ENCODE data around the gene KIAA1755.
A peak's percentile ranks its signal among the peaks of the same experiment; 100 is the strongest.

The KIAA1755 gene

GRCh38 chr20:38175304-38176180, 85.0 kb downstream of the KIAA1755 start:
- no peak overlapping the region for H3K4me3 ChIP-seq (ENCODE audit: control insufficient read depth, low read depth, low read length)
- TF ChIP-seq, protein P1, sequence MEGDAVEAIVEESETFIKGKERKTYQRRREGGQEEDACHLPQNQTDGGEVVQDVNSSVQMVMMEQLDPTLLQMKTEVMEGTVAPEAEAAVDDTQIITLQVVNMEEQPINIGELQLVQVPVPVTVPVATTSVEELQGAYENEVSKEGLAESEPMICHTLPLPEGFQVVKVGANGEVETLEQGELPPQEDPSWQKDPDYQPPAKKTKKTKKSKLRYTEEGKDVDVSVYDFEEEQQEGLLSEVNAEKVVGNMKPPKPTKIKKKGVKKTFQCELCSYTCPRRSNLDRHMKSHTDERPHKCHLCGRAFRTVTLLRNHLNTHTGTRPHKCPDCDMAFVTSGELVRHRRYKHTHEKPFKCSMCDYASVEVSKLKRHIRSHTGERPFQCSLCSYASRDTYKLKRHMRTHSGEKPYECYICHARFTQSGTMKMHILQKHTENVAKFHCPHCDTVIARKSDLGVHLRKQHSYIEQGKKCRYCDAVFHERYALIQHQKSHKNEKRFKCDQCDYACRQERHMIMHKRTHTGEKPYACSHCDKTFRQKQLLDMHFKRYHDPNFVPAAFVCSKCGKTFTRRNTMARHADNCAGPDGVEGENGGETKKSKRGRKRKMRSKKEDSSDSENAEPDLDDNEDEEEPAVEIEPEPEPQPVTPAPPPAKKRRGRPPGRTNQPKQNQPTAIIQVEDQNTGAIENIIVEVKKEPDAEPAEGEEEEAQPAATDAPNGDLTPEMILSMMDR (conservative IDR thresholded peaks at IDR 0.05; ENCODE audit: control insufficient read depth, insufficient read depth, low read depth, low read length), result no peak
- no peak for DNase-seq (ENCODE audit: low read depth)

DNA sequence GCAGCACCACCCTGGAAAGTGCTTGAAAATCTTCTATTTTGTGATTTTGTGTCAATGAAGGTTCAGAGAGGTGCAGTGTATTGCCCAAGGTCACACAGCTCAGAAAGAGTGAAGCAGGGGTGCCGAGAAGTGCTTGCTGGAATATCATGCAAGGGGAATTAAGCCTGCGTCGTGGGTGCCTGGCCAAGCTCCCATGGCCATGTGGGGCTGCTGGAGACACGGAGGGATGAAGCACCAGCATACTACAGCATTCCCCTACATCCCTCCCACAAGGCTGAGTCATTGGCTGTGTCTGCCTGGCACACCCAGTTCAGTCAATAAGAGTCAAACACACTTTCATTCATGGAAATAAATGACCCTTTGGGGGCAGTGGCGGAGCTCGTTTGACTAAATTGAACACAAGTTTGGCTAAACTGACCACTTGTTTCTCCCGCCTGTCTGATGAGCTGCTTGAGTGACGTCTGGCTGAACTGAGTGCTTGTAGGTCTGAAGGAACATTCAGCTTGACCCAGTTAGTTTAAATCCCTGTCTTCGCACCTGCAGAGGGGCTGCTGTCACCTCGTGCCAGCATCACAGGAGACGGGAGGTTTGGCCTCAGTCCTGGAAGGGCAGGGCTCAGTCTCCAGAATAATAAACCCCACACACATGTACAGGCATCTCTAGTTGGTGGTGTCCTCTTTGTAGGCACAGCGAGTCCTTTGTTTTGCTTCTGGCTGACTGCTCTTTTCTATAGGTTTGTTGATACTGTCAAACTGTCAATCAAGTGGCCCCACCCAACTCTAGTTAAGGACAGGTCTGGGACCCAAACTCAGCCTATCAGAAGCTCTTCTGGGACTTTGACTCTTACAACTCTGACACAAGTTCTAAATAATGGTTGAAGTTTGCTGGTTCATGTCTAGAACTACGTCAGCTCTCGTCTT, 87.0 kb downstream of the KIAA1755 start:
- TF ChIP-seq, protein P1 (conservative IDR thresholded peaks at IDR 0.05; ENCODE audit: control insufficient read depth, insufficient read depth, low read depth, low read length), result peak; percentile 8
- DNase-seq (ENCODE audit: low read depth), result peak; percentile 93
- no peak overlapping the region for H3K4me3 ChIP-seq (ENCODE audit: control insufficient read depth, low read depth, low read length)

DNA sequence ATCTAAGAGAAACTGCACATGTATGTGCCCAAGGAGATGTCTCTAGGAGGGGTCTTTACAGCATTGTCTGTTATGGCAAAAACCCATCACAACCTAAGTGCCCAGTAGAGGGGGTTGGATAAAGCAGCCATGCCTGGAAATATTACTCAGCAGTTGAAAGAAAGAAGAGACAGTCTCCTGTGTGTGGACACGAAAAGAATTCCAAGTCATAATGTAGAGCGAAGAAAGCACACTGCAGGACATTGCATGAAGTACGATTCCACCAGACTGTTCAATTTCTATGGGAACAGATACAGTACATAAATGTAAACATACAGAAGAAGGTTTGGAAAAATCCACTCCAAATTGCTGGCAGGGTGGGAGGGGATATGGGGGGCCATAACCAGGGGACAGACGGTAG, 88.1 kb downstream of the KIAA1755 start:
- TF ChIP-seq, protein P1 (conservative IDR thresholded peaks at IDR 0.05; ENCODE audit: control insufficient read depth, insufficient read depth, low read depth, low read length), result peak; percentile 30
- no peak for DNase-seq (ENCODE audit: low read depth)
- no peak overlapping the region for H3K4me3 ChIP-seq (ENCODE audit: control insufficient read depth, low read depth, low read length)

GRCh38 chr20:38171675-38172043, 88.9 kb downstream of the KIAA1755 start:
- H3K4me3 ChIP-seq (ENCODE audit: control insufficient read depth, low read depth, low read length), result no peak overlapping the region
- DNase-seq (ENCODE audit: low read depth), result no peak
- TF ChIP-seq, protein P1 (conservative IDR thresholded peaks at IDR 0.05; ENCODE audit: control insufficient read depth, insufficient read depth, low read depth, low read length), result no peak

DNA sequence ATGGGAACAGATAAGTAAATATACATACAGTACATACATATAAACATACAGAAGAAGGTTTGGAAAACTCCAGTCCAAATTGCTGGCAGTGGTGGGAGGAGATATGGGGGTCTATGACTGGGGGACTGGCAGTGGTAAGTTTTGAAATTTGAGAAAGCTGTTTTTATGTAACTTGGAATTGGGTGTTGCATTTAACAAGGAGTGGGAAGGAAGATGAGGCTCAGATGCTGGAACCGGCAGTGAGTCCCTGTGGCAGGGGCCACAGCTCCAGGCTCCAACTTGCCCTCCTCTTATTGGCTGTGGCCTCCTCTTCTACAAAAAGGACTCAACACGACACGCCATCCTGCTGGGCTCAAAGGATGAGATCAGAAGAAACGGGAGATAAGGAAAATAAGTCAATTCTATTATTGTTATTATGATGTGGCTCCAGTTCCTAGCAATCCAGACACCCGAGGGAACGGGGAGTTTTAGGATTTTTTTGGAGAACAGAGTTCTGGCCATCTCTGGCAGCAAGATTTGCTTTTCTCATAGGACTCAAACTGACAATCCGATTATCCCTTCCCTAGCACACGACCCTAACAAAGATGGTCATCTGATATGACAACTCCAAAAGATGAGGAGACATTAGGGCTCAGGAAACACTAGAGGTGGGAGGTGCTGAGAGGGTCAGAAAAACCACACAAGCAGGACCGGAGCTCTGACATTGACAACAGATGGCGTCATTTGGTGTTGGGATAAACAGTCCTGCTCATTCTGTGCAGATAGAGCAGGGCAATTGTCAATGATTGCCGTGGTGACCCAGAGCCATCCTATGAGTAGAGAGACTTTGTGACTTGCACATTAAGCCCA, 89.5 kb downstream of the KIAA1755 start:
- DNase-seq (ENCODE audit: low read depth), result no peak
- TF ChIP-seq, protein P1 (conservative IDR thresholded peaks at IDR 0.05; ENCODE audit: control insufficient read depth, insufficient read depth, low read depth, low read length), result no peak
- H3K4me3 ChIP-seq (ENCODE audit: control insufficient read depth, low read depth, low read length), result no peak overlapping the region

DNA sequence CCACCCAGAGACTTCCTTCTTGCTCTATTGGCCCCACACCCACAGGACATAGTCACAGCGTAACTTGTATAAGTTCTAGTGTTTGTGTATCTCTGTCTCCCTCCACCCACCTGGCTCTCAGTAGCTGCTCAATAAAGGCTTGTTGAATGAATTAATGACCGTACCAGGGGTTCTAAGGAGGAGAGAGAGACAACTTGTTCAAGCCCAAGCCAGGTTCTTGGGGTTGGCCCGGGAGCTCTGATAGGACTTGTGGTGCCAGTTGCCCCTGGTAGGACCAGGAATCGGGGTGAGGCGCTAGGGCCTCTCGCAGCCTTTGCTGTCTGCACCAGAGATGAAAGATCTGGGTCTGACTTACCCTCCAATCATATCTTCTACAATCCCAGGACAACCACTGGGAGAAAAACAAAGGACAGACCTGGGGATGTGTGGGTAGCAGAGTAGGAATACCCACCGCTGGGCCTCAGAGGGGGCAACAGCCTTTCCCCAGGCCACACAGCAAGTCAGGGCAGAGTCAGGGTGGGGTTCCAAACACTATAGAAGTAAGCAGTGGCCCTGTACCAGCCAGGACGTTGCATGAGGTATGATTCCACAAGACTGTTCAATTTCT, 90.2 kb downstream of the KIAA1755 start:
- no peak for DNase-seq (ENCODE audit: low read depth)
- TF ChIP-seq, protein P1 (conservative IDR thresholded peaks at IDR 0.05; ENCODE audit: control insufficient read depth, insufficient read depth, low read depth, low read length), result no peak
- H3K4me3 ChIP-seq (ENCODE audit: control insufficient read depth, low read depth, low read length), result no peak overlapping the region
